GM12874 (cell line): Measurements from ENCODE around the gene MUC4.

Experiments used
- CTCF ChIP-seq: IDR thresholded peaks from 2 replicates; pipeline ENCODE4 v1.5.1; 2011; ENCODE audit warnings: low read depth, mild to moderate bottlenecking, control low read depth, low read length, moderate library complexity; ENCODE audit not compliant: insufficient read depth

MUC4 gene

GRCh38 chr3:195813916-195814640 lies 2.3 kb upstream of the MUC4 start:
- no peak for TF ChIP-seq CTCF

- no peak for TF ChIP-seq CTCF
Measured at GRCh38 chr3:195812366-195812765, 637 bp upstream of the MUC4 start.

GRCh38 chr3:195810455-195810845 lies 1.3 kb downstream of the MUC4 start:
- TF ChIP-seq CTCF: no peak

- TF ChIP-seq CTCF: no peak
Measured at GRCh38 chr3:195809796-195810454, 1.8 kb downstream of the MUC4 start.

- no peak for TF ChIP-seq CTCF
Measured at GRCh38 chr3:195809291-195809785, 2.4 kb downstream of the MUC4 start.

- TF ChIP-seq CTCF: no peak
Measured at GRCh38 chr3:195808741-195809290, 2.9 kb downstream of the MUC4 start.

GRCh38 chr3:195807681-195808121 lies 4.0 kb downstream of the MUC4 start:
- TF ChIP-seq CTCF: no peak
